Prostate gland (tissue), 2 donors: Measurements from ENCODE around the gene LAMA2.

ENCODE experiments used
- CTCF ChIP-seq, 4 experiments: fragments of 200-600 bp in 2 of 4; fragments of 450-650 bp in 2 of 4; sonication (generic) in 2 of 4; IDR thresholded peaks; 1 replicate in 3 of 4; 2 replicates in 1 of 4; pipeline ENCODE4 v1.5.1; 2016 to 2019; ENCODE audit warnings: antibody characterized with exemption in 4 of 4, mild to moderate bottlenecking in 2 of 4, moderate library complexity in 2 of 4
- POLR2A ChIP-seq: fragments of 450-650 bp; IDR thresholded peaks from one replicate; pipeline ENCODE4 v1.6.1; 2016; ENCODE audit warnings: antibody characterized with exemption, mild to moderate bottlenecking
- POLR2AphosphoS5 ChIP-seq: sonication (generic); formaldehyde crosslinking; IDR thresholded peaks from one replicate; pipeline ENCODE4 v1.6.1; 2017; ENCODE audit warnings: antibody characterized with exemption

DNA sequence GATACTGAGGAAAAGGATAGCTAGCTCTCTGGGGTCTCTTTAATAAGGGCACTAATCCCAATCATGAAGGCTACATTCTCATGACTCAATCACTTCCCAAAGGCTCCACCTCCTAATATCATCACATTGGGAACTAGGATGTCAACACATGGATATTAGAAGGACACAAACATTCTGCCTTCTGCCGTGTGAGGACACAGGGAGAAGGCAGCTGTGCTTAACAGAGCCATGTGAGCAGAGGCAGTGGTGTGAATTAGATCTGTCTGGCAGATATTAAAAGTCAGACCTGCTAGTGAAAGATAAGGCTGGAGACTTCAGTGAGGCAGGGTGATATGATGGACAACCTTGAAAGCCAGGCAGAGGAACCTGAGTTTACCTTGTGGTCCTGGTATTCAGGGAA lies 485.1 kb downstream of the LAMA2 start:
- no peak for TF ChIP-seq POLR2A
- TF ChIP-seq POLR2AphosphoS5 = no peak
- TF ChIP-seq CTCF (IDR thresholded peaks at IDR 0.05) = no peak
